IMR-90 (cell line): ENCODE results near the gene INPP5F.

Source experiments
- BHLHE40 ChIP-seq: fragments of 150-350 bp; IDR thresholded peaks from 2 replicates; pipeline ENCODE4 v1.6.1; 2016; ENCODE audit warnings: mild to moderate bottlenecking, low read depth, low read length
- CEBPB ChIP-seq: IDR thresholded peaks from 2 replicates; pipeline ENCODE4 v1.6.1; 2012; ENCODE audit warnings: low read depth, low read length, improper control_type of control experiment
- FOS ChIP-seq: fragments of 150-350 bp; IDR thresholded peaks from 2 replicates; pipeline ENCODE4 v1.6.1; 2016; ENCODE audit warnings: low read depth, low read length
- MAZ ChIP-seq: IDR thresholded peaks from 2 replicates; pipeline ENCODE4 v1.6.1; 2012; ENCODE audit warnings: low read depth, mild to moderate bottlenecking, low read length, improper control_type of control experiment, moderate library complexity, borderline replicate concordance
- MXI1 ChIP-seq: IDR thresholded peaks from 2 replicates; pipeline ENCODE4 v1.6.1; 2012; ENCODE audit warnings: low read depth, mild to moderate bottlenecking, low read length, moderate library complexity, borderline replicate concordance
- NFE2L2 ChIP-seq: fragments of 150-350 bp; IDR thresholded peaks from 2 replicates; pipeline ENCODE4 v1.6.1; 2016; ENCODE audit warnings: low read depth, mild to moderate bottlenecking, low read length
- POLR2A ChIP-seq: IDR thresholded peaks from 2 replicates; pipeline ENCODE4 v1.6.1; 2012; ENCODE audit warnings: mild to moderate bottlenecking, low read depth, low read length
- RAD21 ChIP-seq: IDR thresholded peaks from 2 replicates; pipeline ENCODE4 v1.6.1; 2012; ENCODE audit warnings: low read length, improper control_type of control experiment
- RCOR1 ChIP-seq: IDR thresholded peaks from 2 replicates; pipeline ENCODE4 v1.6.1; 2012; ENCODE audit warnings: mild to moderate bottlenecking, low read length, improper control_type of control experiment; ENCODE audit not compliant: insufficient replicate concordance
- RFX5 ChIP-seq: IDR thresholded peaks from 2 replicates; pipeline ENCODE4 v1.8.0; 2012; ENCODE audit warnings: low read depth, mild to moderate bottlenecking, low read length, moderate library complexity
- SMC3 ChIP-seq: fragments of 150-350 bp; IDR thresholded peaks from 2 replicates; pipeline ENCODE4 v1.6.1; 2016; ENCODE audit warnings: low read depth, mild to moderate bottlenecking, antibody characterized with exemption, low read length, moderate library complexity
- TF ChIP-seq, protein P1 (sequence below): conservative IDR thresholded peaks from 2 replicates; pipeline ENCODE4 v1.5.1; 2012; ENCODE audit warnings: mild to moderate bottlenecking, low read depth, low read length, improper control_type of control experiment
- TF ChIP-seq, protein P2 (sequence below): fragments of 150-350 bp; IDR thresholded peaks from 2 replicates; pipeline ENCODE4 v1.6.1; 2016; ENCODE audit warnings: low read depth, mild to moderate bottlenecking, low read length, moderate library complexity, borderline replicate concordance
- TF ChIP-seq, protein P3 (sequence below): fragments of 150-350 bp; IDR thresholded peaks from 2 replicates; pipeline ENCODE4 v1.6.1; 2017; ENCODE audit warnings: mild to moderate bottlenecking, antibody characterized with exemption, low read length, low read depth

DNA sequence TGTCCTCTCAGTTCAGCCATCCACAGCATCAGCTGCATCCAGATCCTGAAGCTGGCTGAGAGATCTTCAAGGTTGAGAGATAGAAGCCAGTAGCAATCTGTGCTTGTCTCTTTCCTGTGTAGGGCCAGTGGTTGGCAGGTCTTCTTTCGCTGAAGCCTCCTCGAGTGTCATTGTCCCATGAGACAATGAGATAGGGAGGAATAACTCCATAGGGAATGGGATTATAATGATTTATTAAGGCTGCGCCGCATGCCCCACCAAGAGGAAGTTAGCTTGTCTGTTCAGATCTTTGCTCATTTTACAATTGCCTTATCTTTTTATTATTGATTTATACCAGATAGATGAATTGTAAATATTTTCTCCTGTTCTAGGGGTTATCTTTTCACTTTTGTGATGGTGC is 85.3 kb downstream of the INPP5F start:
- no peak for TF ChIP-seq POLR2A
- TF ChIP-seq, protein P1, sequence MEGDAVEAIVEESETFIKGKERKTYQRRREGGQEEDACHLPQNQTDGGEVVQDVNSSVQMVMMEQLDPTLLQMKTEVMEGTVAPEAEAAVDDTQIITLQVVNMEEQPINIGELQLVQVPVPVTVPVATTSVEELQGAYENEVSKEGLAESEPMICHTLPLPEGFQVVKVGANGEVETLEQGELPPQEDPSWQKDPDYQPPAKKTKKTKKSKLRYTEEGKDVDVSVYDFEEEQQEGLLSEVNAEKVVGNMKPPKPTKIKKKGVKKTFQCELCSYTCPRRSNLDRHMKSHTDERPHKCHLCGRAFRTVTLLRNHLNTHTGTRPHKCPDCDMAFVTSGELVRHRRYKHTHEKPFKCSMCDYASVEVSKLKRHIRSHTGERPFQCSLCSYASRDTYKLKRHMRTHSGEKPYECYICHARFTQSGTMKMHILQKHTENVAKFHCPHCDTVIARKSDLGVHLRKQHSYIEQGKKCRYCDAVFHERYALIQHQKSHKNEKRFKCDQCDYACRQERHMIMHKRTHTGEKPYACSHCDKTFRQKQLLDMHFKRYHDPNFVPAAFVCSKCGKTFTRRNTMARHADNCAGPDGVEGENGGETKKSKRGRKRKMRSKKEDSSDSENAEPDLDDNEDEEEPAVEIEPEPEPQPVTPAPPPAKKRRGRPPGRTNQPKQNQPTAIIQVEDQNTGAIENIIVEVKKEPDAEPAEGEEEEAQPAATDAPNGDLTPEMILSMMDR: no peak
- no peak for TF ChIP-seq SMC3
- no peak for TF ChIP-seq BHLHE40
- TF ChIP-seq RAD21: no peak
- TF ChIP-seq, protein P2, sequence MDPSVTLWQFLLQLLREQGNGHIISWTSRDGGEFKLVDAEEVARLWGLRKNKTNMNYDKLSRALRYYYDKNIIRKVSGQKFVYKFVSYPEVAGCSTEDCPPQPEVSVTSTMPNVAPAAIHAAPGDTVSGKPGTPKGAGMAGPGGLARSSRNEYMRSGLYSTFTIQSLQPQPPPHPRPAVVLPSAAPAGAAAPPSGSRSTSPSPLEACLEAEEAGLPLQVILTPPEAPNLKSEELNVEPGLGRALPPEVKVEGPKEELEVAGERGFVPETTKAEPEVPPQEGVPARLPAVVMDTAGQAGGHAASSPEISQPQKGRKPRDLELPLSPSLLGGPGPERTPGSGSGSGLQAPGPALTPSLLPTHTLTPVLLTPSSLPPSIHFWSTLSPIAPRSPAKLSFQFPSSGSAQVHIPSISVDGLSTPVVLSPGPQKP: no peak
- no peak for TF ChIP-seq CEBPB
- TF ChIP-seq, protein P3, sequence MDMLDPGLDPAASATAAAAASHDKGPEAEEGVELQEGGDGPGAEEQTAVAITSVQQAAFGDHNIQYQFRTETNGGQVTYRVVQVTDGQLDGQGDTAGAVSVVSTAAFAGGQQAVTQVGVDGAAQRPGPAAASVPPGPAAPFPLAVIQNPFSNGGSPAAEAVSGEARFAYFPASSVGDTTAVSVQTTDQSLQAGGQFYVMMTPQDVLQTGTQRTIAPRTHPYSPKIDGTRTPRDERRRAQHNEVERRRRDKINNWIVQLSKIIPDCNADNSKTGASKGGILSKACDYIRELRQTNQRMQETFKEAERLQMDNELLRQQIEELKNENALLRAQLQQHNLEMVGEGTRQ: no peak
- no peak for TF ChIP-seq MAZ
- no peak for TF ChIP-seq RCOR1
- no peak for TF ChIP-seq MXI1
- no peak for TF ChIP-seq FOS
- TF ChIP-seq RFX5: no peak
- TF ChIP-seq NFE2L2: no peak
